Femur (tissue), 1 donor: ENCODE measurements around the gene PXMP4.

Source experiments
- DNase-seq: peaks from one replicate; pipeline ENCODE4 v3.0.0-alpha.2; 2017

The PXMP4 gene

GRCh38 chr20:33681288-33681687 is 38.8 kb downstream of the PXMP4 start:
- no peak for DNase-seq

GRCh38 chr20:33680686-33681085 is 39.4 kb downstream of the PXMP4 start:
- DNase-seq: no peak

- peak; percentile 23 for DNase-seq
Measured at GRCh38 chr20:33679758-33680485, 40.2 kb downstream of the PXMP4 start.

DNA sequence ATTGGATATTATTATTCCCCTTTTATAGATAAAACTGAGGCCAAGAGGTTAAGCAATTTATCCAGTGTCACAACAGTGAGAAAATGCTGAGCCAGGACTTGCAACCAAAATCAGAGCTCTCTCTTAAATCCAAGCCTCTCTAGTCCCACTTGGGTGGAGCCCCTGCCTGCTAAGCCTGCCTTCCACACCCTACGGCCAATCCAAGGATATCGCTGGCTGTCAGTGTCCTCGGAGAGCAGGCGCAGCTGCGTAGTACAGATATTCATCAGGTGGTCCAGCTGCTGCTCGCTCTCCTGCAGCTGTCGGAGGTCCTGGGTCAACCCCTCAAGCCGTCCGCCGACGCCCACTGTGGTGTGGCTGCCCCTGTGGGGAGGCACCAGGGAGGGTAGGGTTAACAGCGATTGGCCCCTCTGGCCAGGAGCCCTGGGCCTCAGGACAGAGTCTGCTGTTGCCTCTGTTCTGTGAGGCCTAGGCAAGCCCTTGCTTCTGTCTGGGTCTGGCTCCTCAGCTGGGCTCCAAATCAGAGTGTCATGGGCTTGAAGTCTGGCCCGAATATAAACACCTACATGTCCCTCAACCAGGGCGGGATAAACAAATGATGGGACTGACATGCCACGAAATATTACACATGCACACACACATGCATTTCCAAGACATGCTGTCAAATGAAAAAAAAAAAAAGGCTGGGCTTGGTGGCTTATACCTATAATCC is 42.0 kb downstream of the PXMP4 start:
- peak; percentile 74 for DNase-seq

GRCh38 chr20:33676652-33677645 is 43.2 kb downstream of the PXMP4 start:
- DNase-seq: peak; percentile 20

DNA sequence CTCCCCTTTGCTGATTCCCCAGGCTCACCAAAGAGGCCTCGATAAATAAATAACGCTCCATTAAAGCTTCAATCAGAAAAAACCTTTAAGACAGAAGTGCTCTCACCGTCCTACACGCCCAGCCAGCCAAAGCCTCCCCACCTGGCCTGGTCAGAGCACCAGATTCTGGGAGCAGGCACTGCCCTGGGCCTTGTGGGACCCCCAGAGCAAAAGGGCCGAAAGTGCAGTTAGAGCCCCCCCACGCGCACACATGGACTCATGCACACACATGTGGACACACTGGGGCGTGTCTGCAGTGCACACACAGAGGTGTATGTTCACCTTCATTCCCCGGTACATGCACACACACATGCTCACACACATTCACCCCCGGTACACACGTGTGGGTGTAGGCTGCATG is 44.0 kb downstream of the PXMP4 start:
- peak; percentile 20 for DNase-seq

- peak; percentile 27 for DNase-seq
Measured at GRCh38 chr20:33675136-33675959, 44.8 kb downstream of the PXMP4 start.

- DNase-seq: peak; percentile 88
Measured at GRCh38 chr20:33674294-33675135, 45.6 kb downstream of the PXMP4 start, which contains the start of gene NECAB3. NECAB3 (minus strand) TSS chr20:33674428; CDS start chr20:33674352, 76 bp downstream.

- peak; percentile 39 for DNase-seq
Measured at GRCh38 chr20:33673410-33674293, 46.5 kb downstream of the PXMP4 start.

- DNase-seq: peak; percentile 21
Measured at GRCh38 chr20:33673114-33673409, 47.0 kb downstream of the PXMP4 start.

DNA sequence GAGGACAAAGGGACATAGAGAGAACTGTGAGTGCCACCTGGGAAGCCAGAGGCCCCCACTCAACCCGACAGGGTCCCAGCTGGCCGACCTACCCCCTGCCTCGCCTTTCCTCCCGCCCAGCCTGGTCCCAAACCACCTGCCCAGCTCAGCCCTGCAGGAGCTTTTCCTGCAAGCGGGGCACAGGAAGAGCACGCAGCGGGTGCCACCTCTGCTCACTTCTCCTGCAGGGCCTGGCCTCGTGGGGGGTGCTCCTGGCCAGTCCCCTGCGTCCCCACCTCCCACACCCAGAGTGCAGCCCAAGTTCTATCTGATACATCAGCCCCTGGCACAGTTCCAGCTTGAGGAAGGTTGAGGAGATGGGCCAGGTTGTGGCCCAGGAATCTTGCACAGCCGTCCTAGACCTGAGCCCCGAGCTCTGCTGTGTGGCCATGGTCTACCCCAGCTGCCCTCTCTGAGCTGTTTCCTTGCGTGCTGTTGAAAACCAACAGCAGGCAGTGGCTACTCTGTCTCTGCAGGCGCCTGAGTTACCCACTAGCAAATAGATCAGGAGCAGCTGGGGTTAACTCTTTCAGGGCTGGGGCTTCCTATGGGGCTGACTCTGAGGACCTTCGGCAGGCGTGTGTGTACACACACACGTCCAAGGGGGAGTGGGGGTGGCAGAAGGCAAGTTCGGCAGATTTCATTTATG is 47.5 kb downstream of the PXMP4 start:
- peak; percentile 35 for DNase-seq

- peak; percentile 17 for DNase-seq
Measured at GRCh38 chr20:33671573-33672288, 48.4 kb downstream of the PXMP4 start.

DNA sequence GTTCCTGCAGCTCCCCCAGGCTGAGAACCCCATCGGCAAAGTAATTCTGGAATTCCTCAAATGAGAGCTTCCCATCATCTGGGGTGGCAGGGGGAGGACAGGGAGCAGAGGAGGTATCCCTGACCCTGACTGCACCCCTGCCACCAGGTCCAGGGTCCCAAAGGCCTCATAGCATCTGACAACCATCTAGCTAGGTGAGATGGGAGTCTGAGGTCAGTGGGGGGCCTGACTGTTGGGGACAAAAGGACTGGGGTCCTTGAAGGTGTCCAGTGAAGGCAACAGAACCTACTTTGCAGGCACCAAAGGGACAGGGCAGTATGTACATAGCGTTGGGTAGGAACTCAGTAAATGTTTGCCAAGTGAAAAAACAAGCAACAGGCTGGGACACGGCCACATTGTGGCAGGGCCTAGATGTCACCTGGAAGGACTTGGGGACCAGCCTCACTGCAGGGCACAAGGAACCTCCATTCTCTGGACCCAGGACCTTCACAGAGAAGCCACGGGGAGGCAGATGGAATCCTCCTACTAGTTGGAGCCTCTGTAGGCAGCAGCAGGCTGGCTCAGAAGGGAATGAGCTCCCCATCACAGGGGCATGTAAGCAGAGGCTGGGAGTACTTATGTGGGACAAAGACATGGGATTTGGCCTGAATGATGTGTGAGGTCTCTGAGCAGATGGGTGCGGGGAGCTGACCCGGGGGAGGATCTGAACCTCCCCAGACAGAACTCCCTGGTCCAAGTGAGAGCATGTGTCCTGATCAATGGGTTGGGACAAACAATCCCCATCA is 49.2 kb downstream of the PXMP4 start:
- DNase-seq: peak; percentile 16

GRCh38 chr20:33669873-33670640 is 50.1 kb downstream of the PXMP4 start:
- DNase-seq: peak; percentile 19

DNA sequence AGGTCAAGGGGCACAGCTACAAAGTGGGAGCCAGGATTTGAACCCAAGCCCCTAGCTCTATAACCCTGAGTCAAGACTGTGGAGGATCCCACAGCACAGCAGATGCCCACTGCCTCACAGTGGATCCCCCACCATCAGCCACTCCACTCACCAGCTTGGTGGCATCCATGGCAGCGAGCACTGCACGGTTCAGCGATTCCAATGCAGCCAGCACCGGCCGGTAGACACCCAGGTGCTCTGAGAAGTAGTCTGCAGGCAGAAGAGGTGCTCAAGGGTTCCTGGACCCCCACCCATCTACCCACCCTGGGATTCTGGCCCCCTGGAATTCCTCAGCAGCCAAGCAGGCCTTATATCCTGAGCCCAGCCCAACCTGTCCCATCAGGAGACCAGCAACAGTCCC is 50.9 kb downstream of the PXMP4 start:
- peak; percentile 16 for DNase-seq

- peak; percentile 20 for DNase-seq
Measured at GRCh38 chr20:33668466-33669155, 51.5 kb downstream of the PXMP4 start.
